H9 (cell line): Measurements from ENCODE around the gene SNX14. TPM values are rescaled to one million over a fixed set of nuclear protein-coding genes. Genes with fewer than 3 reads are reported as not detected.

Experiments used
- DNase-seq: peaks from one replicate; pipeline ENCODE4 v3.0.0-alpha.2; 2017
- H2AFZ ChIP-seq: one replicate; pipeline ENCODE4 v1.6.1; 2013; ENCODE audit warnings: mild to moderate bottlenecking, low read length, control low read depth, moderate library complexity
- H2AK5ac ChIP-seq: 2 replicates; pipeline ENCODE4 v1.6.1; 2013; ENCODE audit warnings: low read length, control low read depth, mixed read lengths; ENCODE audit not compliant: insufficient read length
- H2BK120ac ChIP-seq: one replicate; pipeline ENCODE4 v1.6.1; 2013; ENCODE audit warnings: low read depth, mild to moderate bottlenecking, low read length, control low read depth, inconsistent platforms; ENCODE audit not compliant: poor library complexity, severe bottlenecking
- H2BK12ac ChIP-seq: 2 replicates; pipeline ENCODE4 v1.6.1; 2013; ENCODE audit warnings: low read length, control low read depth, mixed read lengths, low read depth; ENCODE audit not compliant: insufficient read length
- H2BK15ac ChIP-seq: 2 replicates; pipeline ENCODE4 v1.6.1; 2013; ENCODE audit warnings: low read depth, low read length, control low read depth
- H2BK20ac ChIP-seq: one replicate; pipeline ENCODE4 v1.6.1; 2013; ENCODE audit warnings: low read depth, mild to moderate bottlenecking, low read length, control low read depth, inconsistent platforms; ENCODE audit not compliant: poor library complexity, severe bottlenecking
- H2BK5ac ChIP-seq: 2 replicates; pipeline ENCODE4 v1.6.1; 2013; ENCODE audit warnings: low read length, control low read depth, mixed read lengths; ENCODE audit not compliant: insufficient read length
- H3K14ac ChIP-seq: 2 replicates; pipeline ENCODE4 v1.6.1; 2013; ENCODE audit warnings: low read length, control low read depth; ENCODE audit not compliant: insufficient read depth
- H3K18ac ChIP-seq: 2 replicates; pipeline ENCODE4 v1.6.1; 2013; ENCODE audit warnings: low read depth, mild to moderate bottlenecking, mixed read lengths, low read length, control low read depth; ENCODE audit not compliant: insufficient read length
- H3K23ac ChIP-seq: 2 replicates; pipeline ENCODE4 v1.6.1; 2013; ENCODE audit warnings: low read length, control low read depth, mixed read lengths, low read depth; ENCODE audit not compliant: insufficient read length
- H3K23me2 ChIP-seq: 2 replicates; pipeline ENCODE4 v1.6.1; 2013; ENCODE audit warnings: low read depth, mild to moderate bottlenecking, mixed read lengths, low read length, control low read depth; ENCODE audit not compliant: insufficient read length, poor library complexity, severe bottlenecking
- H3K27ac ChIP-seq: 2 replicates; pipeline ENCODE4 v1.5.1; 2013; ENCODE audit warnings: low read length, control low read depth, mixed read lengths, low read depth; ENCODE audit not compliant: insufficient read length
- H3K27me3 ChIP-seq: 2 replicates; pipeline ENCODE4 v1.6.1; 2013; ENCODE audit warnings: low read length, control low read depth, inconsistent platforms; ENCODE audit not compliant: insufficient read depth
- H3K4ac ChIP-seq: 2 replicates; pipeline ENCODE4 v1.6.1; 2013; ENCODE audit warnings: low read depth, mild to moderate bottlenecking, control low read depth, inconsistent platforms, low read length, moderate library complexity
- H3K4me1 ChIP-seq: 2 replicates; pipeline ENCODE4 v1.6.1; 2013; ENCODE audit warnings: low read length, control low read depth, inconsistent platforms; ENCODE audit not compliant: insufficient read depth
- H3K4me2 ChIP-seq: 2 replicates; pipeline ENCODE4 v1.6.1; 2013; ENCODE audit warnings: low read length, control low read depth, mixed read lengths; ENCODE audit not compliant: insufficient read length, insufficient read depth
- H3K56ac ChIP-seq: 2 replicates; pipeline ENCODE4 v1.6.1; 2013; ENCODE audit warnings: low read depth, mild to moderate bottlenecking, mixed read lengths, low read length, control low read depth; ENCODE audit not compliant: insufficient read length
- H3K79me1 ChIP-seq: 2 replicates; pipeline ENCODE4 v1.6.1; 2013; ENCODE audit warnings: low read depth, mild to moderate bottlenecking, moderate library complexity, low read length, control low read depth, inconsistent platforms; ENCODE audit not compliant: insufficient read depth, poor library complexity, severe bottlenecking
- H3K79me2 ChIP-seq: 2 replicates; pipeline ENCODE4 v1.6.1; 2013; ENCODE audit warnings: low read length, control low read depth, inconsistent platforms; ENCODE audit not compliant: insufficient read depth
- H3K9ac ChIP-seq: 2 replicates; pipeline ENCODE4 v1.6.1; 2013; ENCODE audit warnings: low read length, control low read depth, mixed read lengths; ENCODE audit not compliant: insufficient read length; ENCODE audit errors: extremely low read depth
- H3K9me3 ChIP-seq: one replicate; pipeline ENCODE4 v1.6.1; 2013; ENCODE audit warnings: low read depth, low read length, inconsistent platforms; ENCODE audit not compliant: control insufficient read depth
- H3T11ph ChIP-seq: one replicate; pipeline ENCODE4 v1.6.1; 2013; ENCODE audit warnings: mild to moderate bottlenecking, low read length, control low read depth, inconsistent platforms
- H4K20me1 ChIP-seq: one replicate; pipeline ENCODE4 v1.6.1; 2013; ENCODE audit not compliant: control insufficient read depth, insufficient read length, insufficient read depth
- H4K5ac ChIP-seq: 2 replicates; pipeline ENCODE4 v1.6.1; 2013; ENCODE audit warnings: low read depth, mild to moderate bottlenecking, mixed read lengths, low read length, control low read depth; ENCODE audit not compliant: insufficient read length
- H4K8ac ChIP-seq: replicated peaks from 2 replicates; pipeline ENCODE4 v1.6.1; 2013; ENCODE audit warnings: low read length, control low read depth, mixed read lengths, low read depth; ENCODE audit not compliant: insufficient read length
- H4K91ac ChIP-seq: 2 replicates; pipeline ENCODE4 v1.6.1; 2013; ENCODE audit warnings: low read depth, mild to moderate bottlenecking, moderate library complexity, mixed read lengths, low read length, control low read depth; ENCODE audit not compliant: insufficient read length
- H3K27ac Mint-ChIP-seq, 3 experiments: 2 replicates in 2 of 3; 3 replicates in 1 of 3; pipeline ENCODE4 v1.8.0; 2020 to 2021; ENCODE audit warnings: mixed read lengths in 3 of 3, mild to moderate bottlenecking in 1 of 3, moderate library complexity in 1 of 3
- H3K27me3 Mint-ChIP-seq: 2 replicates; pipeline ENCODE4 v1.8.0; 2021; ENCODE audit warnings: low read depth, mild to moderate bottlenecking, moderate library complexity, mixed read lengths
- H3K36me3 Mint-ChIP-seq, 3 experiments: 2 replicates in 2 of 3; 3 replicates in 1 of 3; pipeline ENCODE4 v1.8.0; 2020 to 2021; ENCODE audit warnings: low read depth in 3 of 3, mixed read lengths in 3 of 3; ENCODE audit not compliant: insufficient read depth in 1 of 3
- H3K4me1 Mint-ChIP-seq, 2 experiments: 2 replicates each; pipeline ENCODE4 v1.8.0; 2020; ENCODE audit warnings: mixed read lengths in 2 of 2
- H3K4me3 Mint-ChIP-seq, 2 experiments: 2 replicates in 1 of 2; 3 replicates in 1 of 2; pipeline ENCODE4 v1.8.0; 2020 to 2021; ENCODE audit warnings: mild to moderate bottlenecking in 2 of 2, mixed read lengths in 2 of 2, moderate library complexity in 1 of 2
- H3K9me3 Mint-ChIP-seq, 2 experiments: 2 replicates in 1 of 2; 3 replicates in 1 of 2; pipeline ENCODE4 v1.8.0; 2020; ENCODE audit warnings: mild to moderate bottlenecking in 2 of 2, mixed read lengths in 2 of 2, moderate library complexity in 1 of 2
- CTCF ChIP-seq: fragments of 200-600 bp; sonication (generic); conservative IDR thresholded peaks from 3 replicates; pipeline ENCODE4 v1.8.0; 2021; ENCODE audit warnings: antibody characterized with exemption, mild to moderate bottlenecking
- WGBS: extraction: QIAGEN DNeasy Blood & Tissue Kit; methylation state at CpG from one replicate; pipeline ENCODE4 v1.1.7; 2013; ENCODE audit warnings: missing lambda C conversion rate, low lambda C conversion rate, mixed read lengths; ENCODE audit not compliant: insufficient read length; ENCODE audit errors: extremely low coverage; 5-methylcytosine and 5-hydroxymethylcytosine counted together
- total RNA-seq: library from RNA; stranded (reverse); gene quantifications from 2 replicates; pipeline ENCODE4 v1.2.1, GENCODE V29; 2021

Gene SNX14
- total RNA-seq, 1 experiment from 2014 or later, result 33.0 TPM

DNA sequence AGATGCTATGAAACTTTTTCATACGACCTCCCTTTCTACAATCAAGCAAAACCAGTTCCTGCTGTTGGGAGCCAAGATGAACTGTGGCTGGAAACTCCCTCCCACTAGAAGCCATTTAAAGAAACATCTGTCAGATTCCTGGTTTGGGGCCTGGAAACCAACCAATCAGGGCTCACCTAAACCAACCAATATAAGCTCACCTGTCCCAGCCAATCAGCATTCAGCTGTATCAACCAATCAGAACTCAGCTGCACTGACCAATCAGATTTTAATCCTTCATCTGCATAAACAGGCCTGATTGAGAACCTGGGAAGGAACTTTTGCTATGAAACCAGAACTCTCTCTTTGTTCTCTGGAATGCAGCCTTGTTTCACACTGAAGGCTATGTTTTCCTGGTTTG lies 42.4 kb downstream of the SNX14 start:
- Histone ChIP-seq H2AK5ac (no peak overlapping the region), H3K79me2 (no peaks in the 10 kb centered on the region), H4K8ac (no peak overlapping the region), H3K27me3 (no peaks in the 10 kb centered on the region), H3K9ac (no peak overlapping the region), H4K91ac (no peak overlapping the region), H3K4me2 (no peak overlapping the region), H3T11ph (no peak overlapping the region), H2BK20ac (no peak overlapping the region), H2BK120ac (no peak overlapping the region), H2AFZ (no peak overlapping the region), H3K18ac (no peak overlapping the region), H2BK5ac (no peak overlapping the region), H3K4ac (no peak overlapping the region), H3K23me2 (no peaks in the 10 kb centered on the region), H3K14ac (no peak overlapping the region), H3K9me3 (no peaks in the 10 kb centered on the region), H3K4me1 (no peaks in the 10 kb centered on the region), H3K27ac (no peak overlapping the region), H4K5ac (no peak overlapping the region), H3K23ac (no peak overlapping the region), H2BK12ac (no peak overlapping the region), H2BK15ac (no peak overlapping the region), H4K20me1 (no peaks in the 10 kb centered on the region), H3K56ac (no peak overlapping the region), H3K79me1 (no peaks in the 10 kb centered on the region)
- Mint-ChIP-seq H3K9me3 (peaks cover 2 to 3% of the 10 kb centered on the region in 2 experiments; a peak in 2 of 5 replicates), H3K4me3 (no peak overlapping the region), H3K36me3 (peaks cover 9 to 21% (median 18%) of the 10 kb centered on the region in 3 experiments), H3K27me3 (no peaks in the 10 kb centered on the region), H3K27ac (no peak overlapping the region; a peak in 1 of 7 replicates), H3K4me1 (peaks cover 10% of the 10 kb centered on the region in 2 experiments)
- TF ChIP-seq CTCF, result no peak
- WGBS, result no CpG with 5 or more reads among the region's 1 CpG
- no peak for DNase-seq
